ENCODE results near the gene MED13.

Gene MED13

GRCh38 chr17:62064791-62065563 lies at the start of gene MED13:
TSS of gene MED13 (minus strand) at chr17:62065278. CDS start at chr17:62065205, 73 bp downstream.
- DNase-seq (ENCODE audit: insufficient read length, low spot score): peak; percentile 39
- no peak for FAIRE-seq

- DNase-seq (ENCODE audit: insufficient read length, low spot score) (no peak), FAIRE-seq (no peak)
Measured at GRCh38 chr17:62112229-62112628, 47.2 kb upstream of the MED13 start.

GRCh38 chr17:62111562-62112171 lies 46.6 kb upstream of the MED13 start:
- DNase-seq (ENCODE audit: insufficient read length, low spot score): no peak

GRCh38 chr17:62110923-62111484 lies 45.9 kb upstream of the MED13 start:
- no peak for FAIRE-seq
- no peak for DNase-seq (ENCODE audit: insufficient read length, low spot score)

More at GRCh38 chr17:62111562-62112171, 46.6 kb upstream of the MED13 start:
- FAIRE-seq: no peak

- FAIRE-seq (no peak), DNase-seq (ENCODE audit: insufficient read length, low spot score) (no peak)
Measured at GRCh38 chr17:62109924-62110323, 44.8 kb upstream of the MED13 start.

- DNase-seq (ENCODE audit: insufficient read length, low spot score) (peak; percentile 58), FAIRE-seq (peak; percentile 94)
Measured at GRCh38 chr17:62109378-62109902, 44.4 kb upstream of the MED13 start.

GRCh38 chr17:62105861-62106260 lies 40.8 kb upstream of the MED13 start:
- DNase-seq (ENCODE audit: insufficient read length, low spot score) (no peak), FAIRE-seq (no peak)

GRCh38 chr17:62105357-62105756 lies 40.3 kb upstream of the MED13 start:
- FAIRE-seq: no peak
- DNase-seq (ENCODE audit: insufficient read length, low spot score): no peak

GRCh38 chr17:62101515-62101914 lies 36.4 kb upstream of the MED13 start:
- FAIRE-seq (no peak), DNase-seq (ENCODE audit: insufficient read length, low spot score) (no peak)

- FAIRE-seq: no peak
- no peak for DNase-seq (ENCODE audit: insufficient read length, low spot score)
Measured at GRCh38 chr17:62101090-62101489, 36.0 kb upstream of the MED13 start.

GRCh38 chr17:62100055-62100454 lies 35.0 kb upstream of the MED13 start:
- no peak for FAIRE-seq
- no peak for DNase-seq (ENCODE audit: insufficient read length, low spot score)

- FAIRE-seq (no peak), DNase-seq (ENCODE audit: insufficient read length, low spot score) (no peak)
Measured at GRCh38 chr17:62099532-62099931, 34.5 kb upstream of the MED13 start.

- peak; percentile 93 for FAIRE-seq
- peak; percentile 44 for DNase-seq (ENCODE audit: insufficient read length, low spot score)
Measured at GRCh38 chr17:62098623-62099231, 33.6 kb upstream of the MED13 start.

- DNase-seq (ENCODE audit: insufficient read length, low spot score): no peak
- FAIRE-seq: no peak
Measured at GRCh38 chr17:62096401-62096670, 31.3 kb upstream of the MED13 start.

- DNase-seq (ENCODE audit: insufficient read length, low spot score) (no peak), FAIRE-seq (no peak)
Measured at GRCh38 chr17:62094175-62094574, 29.1 kb upstream of the MED13 start.

GRCh38 chr17:62093188-62094155 lies 28.4 kb upstream of the MED13 start:
- FAIRE-seq: peak; percentile 90
- DNase-seq (ENCODE audit: insufficient read length, low spot score): peak; percentile 33

GRCh38 chr17:62092784-62093183 lies 27.7 kb upstream of the MED13 start:
- DNase-seq (ENCODE audit: insufficient read length, low spot score) (no peak), FAIRE-seq (no peak)

- FAIRE-seq: no peak
- DNase-seq (ENCODE audit: insufficient read length, low spot score): no peak
Measured at GRCh38 chr17:62091804-62092203, 26.7 kb upstream of the MED13 start.

GRCh38 chr17:62090868-62091267 lies 25.8 kb upstream of the MED13 start:
- FAIRE-seq (no peak), DNase-seq (ENCODE audit: insufficient read length, low spot score) (no peak)
